PC-9 (cell line): ENCODE data around the gene REC114. TPM values are rescaled to one million over a fixed set of nuclear protein-coding genes. Genes with fewer than 3 reads are reported as not detected.

Experiments
- BruUV-seq: library from RNA; stranded (reverse); fragments of 400-500 nt; replicated peaks from 2 replicates; lab custom pipeline; 2021; lab: Mats Ljungman, UMichigan
- CTCF ChIA-PET: fragments of 300-600 bp; sonication (Branson Sonifier 250); formaldehyde crosslinking; loops from one replicate; lab custom pipeline; 2022; ENCODE audit warnings: antibody characterized with exemption; lab: Charles Lee
- POLR2A ChIA-PET: fragments of 300-600 bp; sonication (Branson Sonifier 250); formaldehyde crosslinking; loops from one replicate; lab custom pipeline; 2022; ENCODE audit warnings: antibody characterized with exemption; ENCODE audit not compliant: unreplicated experiment; lab: Charles Lee
- DNase-seq, 2 experiments: peaks; one replicate each; pipeline versions ENCODE4 v3.0.0 to v3.0.0-alpha.2; 2015 to 2022; ENCODE audit warnings: mixed read lengths in 1 of 2
- H2AFZ ChIP-seq: fragments of 200-600 bp; sonication (generic); 2 replicates; pipeline ENCODE4 v1.8.1; 2017; ENCODE audit warnings: antibody characterized with exemption
- H3F3A ChIP-seq: fragments of 200-600 bp; sonication (generic); 2 replicates; pipeline ENCODE4 v1.8.1; 2017; ENCODE audit warnings: antibody characterized with exemption, mild to moderate bottlenecking, low read depth; ENCODE audit not compliant: insufficient read depth
- H3K27ac ChIP-seq: fragments of 200-600 bp; sonication (generic); 2 replicates; pipeline ENCODE4 v1.6.1; 2016; ENCODE audit warnings: mixed run types
- H3K27me3 ChIP-seq: fragments of 200-600 bp; sonication (generic); 2 replicates; pipeline ENCODE4 v1.6.1; 2016; ENCODE audit warnings: low read depth, mixed run types; ENCODE audit not compliant: insufficient read depth
- H3K36me3 ChIP-seq: fragments of 200-600 bp; sonication (generic); 2 replicates; pipeline ENCODE4 v1.6.1; 2016; ENCODE audit warnings: low read depth, mixed run types
- H3K4me1 ChIP-seq: fragments of 200-600 bp; sonication (generic); replicated peaks from 2 replicates; pipeline ENCODE4 v1.6.1; 2016; ENCODE audit warnings: mixed run types; ENCODE audit not compliant: insufficient read depth
- H3K4me2 ChIP-seq: fragments of 200-600 bp; sonication (generic); 2 replicates; pipeline ENCODE4 v1.6.1; 2017; ENCODE audit warnings: mixed run types
- H3K4me3 ChIP-seq: fragments of 200-600 bp; sonication (generic); 2 replicates; pipeline ENCODE4 v1.6.1; 2016; ENCODE audit warnings: mixed run types
- H3K79me2 ChIP-seq: fragments of 200-600 bp; sonication (generic); 2 replicates; pipeline ENCODE4 v1.6.1; 2017; ENCODE audit warnings: low read depth, mixed run types
- H3K9me2 ChIP-seq: fragments of 200-600 bp; sonication (generic); 2 replicates; pipeline ENCODE4 v1.8.1; 2017; ENCODE audit warnings: mild to moderate bottlenecking; ENCODE audit not compliant: insufficient read depth
- H3K9me3 ChIP-seq: fragments of 200-600 bp; sonication (generic); 2 replicates; pipeline ENCODE4 v1.8.1; 2016; ENCODE audit warnings: low read depth; ENCODE audit not compliant: insufficient read depth
- H4K20me1 ChIP-seq: fragments of 200-600 bp; sonication (generic); 2 replicates; pipeline ENCODE4 v1.8.1; 2017; ENCODE audit not compliant: insufficient read depth
- EZH2 ChIP-seq: fragments of 200-600 bp; sonication (generic); IDR thresholded peaks from 2 replicates; pipeline ENCODE4 v1.8.0; 2017; ENCODE audit warnings: antibody characterized with exemption, low read depth
- intact Hi-C: fragments of 100-400 bp; cut with micrococcal nuclease; formaldehyde crosslinking; loops from one replicate; pipeline ENCODE4 v1.10.0; 2022; ENCODE audit not compliant: unreplicated experiment
- total RNA-seq: library from RNA; stranded (reverse); gene quantifications from 2 replicates; pipeline ENCODE4 v1.2.3, GENCODE V29; 2021
- TF ChIP-seq, protein P1 (sequence below): fragments of 200-600 bp; sonication (generic); conservative IDR thresholded peaks from 2 replicates; pipeline ENCODE4 v1.6.1; 2017; ENCODE audit warnings: mixed run types, antibody characterized with exemption, mild to moderate bottlenecking, moderate library complexity

The REC114 gene
- total RNA-seq, 1 experiment from 2014 or later, result not detected

DNA sequence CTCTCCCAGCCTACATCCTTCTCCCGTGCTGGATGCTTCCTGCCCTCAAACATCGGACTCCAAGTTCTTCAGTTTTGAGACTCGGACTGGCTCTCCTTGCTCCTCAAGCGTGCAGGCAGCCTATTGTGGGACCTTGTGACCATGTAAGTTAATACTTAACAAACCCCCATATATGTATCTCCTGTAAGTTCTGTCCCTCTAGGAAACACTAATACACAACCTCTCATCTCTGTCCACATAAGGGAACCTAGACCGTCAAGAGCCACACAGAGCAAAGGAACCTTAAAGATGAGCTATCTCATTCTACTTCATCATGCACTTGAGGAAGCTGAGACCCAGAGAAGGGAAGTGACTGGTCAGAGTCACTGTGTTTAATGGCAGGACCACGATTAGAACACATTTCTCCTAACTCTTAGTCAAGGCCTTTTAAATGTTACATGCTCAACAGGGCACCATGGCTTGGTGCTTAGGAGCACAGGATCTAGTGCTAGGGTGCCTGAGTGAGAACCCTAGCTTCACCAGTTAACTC lies 140.0 kb downstream of the REC114 start:
- Histone ChIP-seq H2AFZ (no peak overlapping the region), H3K79me2 (no peaks in the 10 kb centered on the region), H4K20me1 (0 out of 2 replicates have a peak, but pooled peaks cover 5% of the 10 kb centered on the region), H3F3A (no peaks in the 10 kb centered on the region), H3K9me3 (no peaks in the 10 kb centered on the region), H3K9me2 (no peaks in the 10 kb centered on the region), H3K27ac (no peak overlapping the region), H3K36me3 (peaks cover 12% of the 10 kb centered on the region; the same call in 1 of the 2 replicates), H3K4me2 (no peak overlapping the region), H3K4me3 (no peak overlapping the region), H3K4me1 (no peaks in the 10 kb centered on the region), H3K27me3 (no peaks in the 10 kb centered on the region)
- ChIA-PET CTCF (no interaction called here), POLR2A (no interaction called here)
- no peak for DNase-seq
- BruUV-seq, result no TSS peak
- TF ChIP-seq, protein P1, sequence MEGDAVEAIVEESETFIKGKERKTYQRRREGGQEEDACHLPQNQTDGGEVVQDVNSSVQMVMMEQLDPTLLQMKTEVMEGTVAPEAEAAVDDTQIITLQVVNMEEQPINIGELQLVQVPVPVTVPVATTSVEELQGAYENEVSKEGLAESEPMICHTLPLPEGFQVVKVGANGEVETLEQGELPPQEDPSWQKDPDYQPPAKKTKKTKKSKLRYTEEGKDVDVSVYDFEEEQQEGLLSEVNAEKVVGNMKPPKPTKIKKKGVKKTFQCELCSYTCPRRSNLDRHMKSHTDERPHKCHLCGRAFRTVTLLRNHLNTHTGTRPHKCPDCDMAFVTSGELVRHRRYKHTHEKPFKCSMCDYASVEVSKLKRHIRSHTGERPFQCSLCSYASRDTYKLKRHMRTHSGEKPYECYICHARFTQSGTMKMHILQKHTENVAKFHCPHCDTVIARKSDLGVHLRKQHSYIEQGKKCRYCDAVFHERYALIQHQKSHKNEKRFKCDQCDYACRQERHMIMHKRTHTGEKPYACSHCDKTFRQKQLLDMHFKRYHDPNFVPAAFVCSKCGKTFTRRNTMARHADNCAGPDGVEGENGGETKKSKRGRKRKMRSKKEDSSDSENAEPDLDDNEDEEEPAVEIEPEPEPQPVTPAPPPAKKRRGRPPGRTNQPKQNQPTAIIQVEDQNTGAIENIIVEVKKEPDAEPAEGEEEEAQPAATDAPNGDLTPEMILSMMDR, result no peak
- TF ChIP-seq EZH2, result no peak
- intact Hi-C loops, result no loop called here

DNA sequence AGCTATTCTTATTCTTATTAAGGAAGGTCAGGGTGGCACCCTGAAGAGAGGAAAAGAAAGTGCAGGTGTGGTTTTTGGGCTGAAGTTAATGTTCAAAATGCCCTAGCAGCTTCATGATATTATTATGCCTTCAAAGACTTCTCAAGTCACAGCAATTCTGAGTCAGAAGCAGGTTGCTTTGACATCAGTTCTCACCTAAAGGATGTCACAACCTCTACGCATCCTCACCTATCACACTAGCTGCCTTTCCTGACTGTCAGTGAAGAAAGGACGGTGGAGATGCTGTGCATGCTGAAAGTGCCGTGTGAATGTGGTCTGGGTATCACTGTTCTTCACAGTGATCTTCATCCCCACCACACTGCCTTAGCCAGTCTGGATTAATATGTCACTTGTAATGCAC lies 140.6 kb downstream of the REC114 start:
- ChIA-PET CTCF (no interaction called here), POLR2A (no interaction called here)
- Histone ChIP-seq H2AFZ (no peak overlapping the region), H3K4me2 (no peak overlapping the region), H3K27ac (no peak overlapping the region), H3K9me3 (no peaks in the 10 kb centered on the region), H3K4me3 (no peak overlapping the region), H3K79me2 (no peaks in the 10 kb centered on the region), H3K4me1 (no peaks in the 10 kb centered on the region), H3K9me2 (no peaks in the 10 kb centered on the region), H3K27me3 (no peaks in the 10 kb centered on the region), H3K36me3 (peaks cover 12% of the 10 kb centered on the region; the same call in 1 of the 2 replicates), H3F3A (no peaks in the 10 kb centered on the region), H4K20me1 (0 out of 2 replicates have a peak, but pooled peaks cover 5% of the 10 kb centered on the region)
- no peak for DNase-seq
- no peak for TF ChIP-seq EZH2
- TF ChIP-seq, protein P1, result no peak
- BruUV-seq, result no TSS peak
- intact Hi-C loops, result no loop called here

DNA sequence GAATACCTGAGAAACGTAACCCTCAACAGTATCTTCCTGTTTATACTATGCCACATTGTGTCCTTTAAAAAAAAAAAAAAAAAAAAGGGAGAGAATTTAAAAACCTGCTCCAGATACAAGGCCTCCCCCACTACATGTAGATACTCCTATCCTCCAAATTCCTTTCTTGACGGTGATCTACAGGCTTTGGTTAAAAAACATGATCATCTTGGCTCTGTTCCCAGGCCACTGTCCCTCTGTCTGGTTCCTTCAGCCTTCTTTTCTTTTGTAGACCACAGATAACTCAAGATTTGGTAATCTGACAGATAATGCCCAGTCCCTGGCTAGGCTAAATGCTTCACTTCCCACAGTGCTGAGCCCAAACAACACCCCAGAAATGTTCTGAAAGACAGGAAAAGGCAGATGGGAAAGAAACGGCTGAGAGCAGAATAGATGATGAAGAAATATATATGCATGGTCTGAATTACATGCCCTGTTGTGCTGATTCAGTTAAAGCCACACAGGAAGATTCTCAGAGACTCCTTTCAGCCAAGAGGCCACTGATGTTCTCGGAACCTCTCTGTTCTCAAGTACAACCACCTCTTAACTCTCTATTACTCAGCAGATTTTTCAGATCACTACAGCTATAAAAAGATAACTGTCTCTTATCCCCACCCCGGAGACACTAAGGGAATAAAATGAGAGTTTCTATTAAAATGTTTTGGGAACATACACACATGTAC lies 141.9 kb downstream of the REC114 start:
- BruUV-seq, result no TSS peak
- no peaks in the 10 kb centered on the region for H3K9me3 ChIP-seq
- intact Hi-C loops, result no loop called here
- H3K4me1 ChIP-seq, result no peaks in the 10 kb centered on the region
- no peaks in the 10 kb centered on the region for H3K27me3 ChIP-seq
- H4K20me1 ChIP-seq, result peaks cover 7% of the 10 kb centered on the region; the same call in 1 of the 2 replicates
- no peak for DNase-seq
- H3K36me3 ChIP-seq, result peaks cover 12% of the 10 kb centered on the region; the same call in 1 of the 2 replicates
- no peak overlapping the region for H3K4me3 ChIP-seq
- POLR2A ChIA-PET, result no interaction called here
- CTCF ChIA-PET, result no interaction called here
- H3K79me2 ChIP-seq, result no peaks in the 10 kb centered on the region
- H3F3A ChIP-seq, result no peaks in the 10 kb centered on the region
- H2AFZ ChIP-seq, result no peak overlapping the region
- H3K27ac ChIP-seq, result no peak overlapping the region
- H3K4me2 ChIP-seq, result no peak overlapping the region
- H3K9me2 ChIP-seq, result no peaks in the 10 kb centered on the region
- TF ChIP-seq EZH2, result no peak
- TF ChIP-seq, protein P1, result no peak
